Thoracic aorta (tissue), 2 donors: Measurements from ENCODE around the gene FAM199X. TPM values are rescaled to one million over a fixed set of nuclear protein-coding genes. Genes with fewer than 3 reads are reported as not detected.
"Not testable (repeated sequence)": the region's sequence is repeated elsewhere in the genome, so short reads cannot be mapped to it uniquely, and the experiment has no call there.

Experiments used
- ATAC-seq: fragments of 150-250 bp; one replicate; pipeline ENCODE4 v1.8.0; 2017; ENCODE audit warnings: low read depth; ENCODE audit not compliant: insufficient number of reproducible peaks, low FRiP score
- DNase-seq: peaks from one replicate; pipeline ENCODE4 v3.0.0-alpha.2; 2020; ENCODE audit warnings: low spot score
- H3K27ac ChIP-seq, 2 donors: fragments of 200-600 bp; sonication (generic); 1 replicate in 1 of 2; 2 replicates in 1 of 2; pipeline ENCODE4 v1.5.1; 2016; ENCODE audit warnings: mild to moderate bottlenecking in 2 of 2, moderate library complexity in 2 of 2
- H3K27me3 ChIP-seq: fragments of 200-600 bp; sonication (generic); replicated peaks from 2 replicates; pipeline ENCODE4 v1.6.0; 2016; ENCODE audit warnings: mild to moderate bottlenecking; ENCODE audit not compliant: insufficient read depth
- H3K36me3 ChIP-seq: fragments of 200-600 bp; sonication (generic); one replicate; pipeline ENCODE4 v1.5.1; 2016
- H3K4me1 ChIP-seq, 2 donors: fragments of 200-600 bp; sonication (generic); 1 replicate in 1 of 2; 2 replicates in 1 of 2; pipeline versions ENCODE4 v1.5.1 to v1.6.0; 2016; ENCODE audit warnings: low read depth in 2 of 2, mild to moderate bottlenecking in 1 of 2; ENCODE audit not compliant: control insufficient read depth in 1 of 2
- H3K4me3 ChIP-seq: fragments of 200-600 bp; sonication (generic); 2 replicates; pipeline ENCODE4 v1.5.1; 2016; ENCODE audit warnings: mild to moderate bottlenecking
- H3K9me3 ChIP-seq: fragments of 200-600 bp; sonication (generic); 2 replicates; pipeline ENCODE4 v1.5.1; 2016
- CTCF ChIP-seq: fragments of 200-600 bp; sonication (generic); IDR thresholded peaks from one replicate; pipeline ENCODE4 v1.5.1; 2019; ENCODE audit warnings: antibody characterized with exemption
- total RNA-seq, 2 donors: library from RNA; depleted of rRNA; stranded (reverse); fragments of >200 nt; gene quantifications; one replicate each; pipeline versions ENCODE4 v1.1.0 to v1.2.3, GENCODE V29; 2016

Gene FAM199X
- total RNA-seq, 2 donors from 2014 or later = 20.7 to 22.7 TPM

- H3K9me3 ChIP-seq = no peaks in the 10 kb centered on the region
- H3K27ac ChIP-seq = no peak overlapping the region
- no peaks in the 10 kb centered on the region for H3K4me1 ChIP-seq
- H3K36me3 ChIP-seq = no peaks in the 10 kb centered on the region
- H3K27me3 ChIP-seq = no peaks in the 10 kb centered on the region
- DNase-seq (no peak), ATAC-seq (no peak)
- H3K4me3 ChIP-seq = no peak overlapping the region
- TF ChIP-seq CTCF = no peak
Observed at GRCh38 chrX:104205548-104205947, 39.3 kb downstream of the FAM199X start.

- ATAC-seq = no peak
- Histone ChIP-seq H3K4me3 (no peak overlapping the region), H3K9me3 (no peaks in the 10 kb centered on the region), H3K36me3 (no peaks in the 10 kb centered on the region), H3K27ac (no peak overlapping the region), H3K4me1 (no peaks in the 10 kb centered on the region), H3K27me3 (no peaks in the 10 kb centered on the region)
- TF ChIP-seq CTCF = no peak
- no peak for DNase-seq
Observed at GRCh38 chrX:104211187-104211586, 44.9 kb downstream of the FAM199X start.

- not testable (repeated sequence) for H3K27ac ChIP-seq, H3K27me3 ChIP-seq, ATAC-seq, DNase-seq, H3K4me3 ChIP-seq, H3K4me1 ChIP-seq, H3K36me3 ChIP-seq, H3K9me3 ChIP-seq
Observed at GRCh38 chrX:104230060-104230459, 63.8 kb downstream of the FAM199X start.

Other genes with a start within 250 kb of the FAM199X start
- 1 to 10 TPM; 6.6 to 9.9 TPM for gene TMSB15B, start 203.8 kb upstream of the FAM199X start, total RNA-seq
- not detected for gene H2BW1, start 152.7 kb upstream of the FAM199X start, total RNA-seq
- not detected for gene H2BW2, start 126.5 kb upstream of the FAM199X start, total RNA-seq
- gene TMSB15C, start 90.2 kb upstream of the FAM199X start, total RNA-seq = 1 to 10 TPM; 3.9 to 4.3 TPM
- gene ZCCHC18, start 53.9 kb upstream of the FAM199X start, total RNA-seq = 1 to 10 TPM in 1 of 2 donors, under 1 TPM in 1; 0.49 to 3.9 TPM
- 10 to 100 TPM; 11.4 to 12.9 TPM for gene SLC25A53, start 9.4 kb upstream of the FAM199X start, total RNA-seq
- not detected for gene ESX1, start 88.5 kb downstream of the FAM199X start, total RNA-seq